ENCODE measurements around the gene PLPP2.
"Not testable (repeated sequence)": the region's sequence is repeated elsewhere in the genome, so short reads cannot be mapped to it uniquely, and the experiment has no call there.

The PLPP2 gene

GRCh38 chr19:262125-262524 is 29.1 kb downstream of the PLPP2 start:
- H3K27ac ChIP-seq = no peak overlapping the region
- TF ChIP-seq ZFX (IDR thresholded peaks at IDR 0.05; ENCODE audit: borderline replicate concordance) = no peak
- TF ChIP-seq, protein P1, sequence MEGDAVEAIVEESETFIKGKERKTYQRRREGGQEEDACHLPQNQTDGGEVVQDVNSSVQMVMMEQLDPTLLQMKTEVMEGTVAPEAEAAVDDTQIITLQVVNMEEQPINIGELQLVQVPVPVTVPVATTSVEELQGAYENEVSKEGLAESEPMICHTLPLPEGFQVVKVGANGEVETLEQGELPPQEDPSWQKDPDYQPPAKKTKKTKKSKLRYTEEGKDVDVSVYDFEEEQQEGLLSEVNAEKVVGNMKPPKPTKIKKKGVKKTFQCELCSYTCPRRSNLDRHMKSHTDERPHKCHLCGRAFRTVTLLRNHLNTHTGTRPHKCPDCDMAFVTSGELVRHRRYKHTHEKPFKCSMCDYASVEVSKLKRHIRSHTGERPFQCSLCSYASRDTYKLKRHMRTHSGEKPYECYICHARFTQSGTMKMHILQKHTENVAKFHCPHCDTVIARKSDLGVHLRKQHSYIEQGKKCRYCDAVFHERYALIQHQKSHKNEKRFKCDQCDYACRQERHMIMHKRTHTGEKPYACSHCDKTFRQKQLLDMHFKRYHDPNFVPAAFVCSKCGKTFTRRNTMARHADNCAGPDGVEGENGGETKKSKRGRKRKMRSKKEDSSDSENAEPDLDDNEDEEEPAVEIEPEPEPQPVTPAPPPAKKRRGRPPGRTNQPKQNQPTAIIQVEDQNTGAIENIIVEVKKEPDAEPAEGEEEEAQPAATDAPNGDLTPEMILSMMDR (IDR thresholded peaks at IDR 0.05) = no peak

- not testable (repeated sequence) for H3K27ac ChIP-seq
Measured at GRCh38 chr19:256804-257203, 34.4 kb downstream of the PLPP2 start.

DNA sequence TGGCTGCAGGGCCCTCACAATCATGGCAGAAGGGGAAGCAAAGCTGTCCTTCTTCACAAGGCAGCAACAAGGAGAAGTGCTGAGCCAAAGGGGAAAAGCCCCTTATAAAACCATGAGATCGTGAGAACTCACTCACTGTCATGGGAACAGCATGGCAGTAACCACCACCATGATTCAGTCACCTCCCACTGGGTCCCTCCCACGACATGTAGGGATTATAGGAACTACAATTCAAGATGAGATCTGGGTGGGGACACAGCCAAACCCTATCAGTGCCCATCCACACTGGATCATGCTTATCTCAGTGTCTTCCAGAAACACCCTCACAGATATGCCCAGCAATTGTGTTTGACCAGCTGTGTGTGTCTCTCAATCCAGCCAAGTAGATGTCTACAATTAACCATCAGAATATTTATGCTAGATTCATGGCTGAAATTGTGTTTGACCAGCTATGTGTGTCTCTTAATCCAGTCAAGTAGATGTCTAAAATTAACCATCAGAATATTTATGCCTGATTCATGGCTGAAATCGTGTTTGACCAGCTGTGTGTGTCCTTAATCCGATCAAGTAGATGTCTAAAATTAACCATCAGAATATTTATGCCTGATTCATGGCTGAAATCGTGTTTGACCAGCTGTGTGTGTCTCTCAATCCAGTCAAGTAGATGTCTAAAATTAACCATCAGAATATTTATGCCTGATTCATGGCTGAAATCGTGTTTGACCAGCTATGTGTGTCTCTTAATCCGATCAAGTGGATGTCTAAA is 38.6 kb downstream of the PLPP2 start:
- not testable (repeated sequence) for H3K27ac ChIP-seq

DNA sequence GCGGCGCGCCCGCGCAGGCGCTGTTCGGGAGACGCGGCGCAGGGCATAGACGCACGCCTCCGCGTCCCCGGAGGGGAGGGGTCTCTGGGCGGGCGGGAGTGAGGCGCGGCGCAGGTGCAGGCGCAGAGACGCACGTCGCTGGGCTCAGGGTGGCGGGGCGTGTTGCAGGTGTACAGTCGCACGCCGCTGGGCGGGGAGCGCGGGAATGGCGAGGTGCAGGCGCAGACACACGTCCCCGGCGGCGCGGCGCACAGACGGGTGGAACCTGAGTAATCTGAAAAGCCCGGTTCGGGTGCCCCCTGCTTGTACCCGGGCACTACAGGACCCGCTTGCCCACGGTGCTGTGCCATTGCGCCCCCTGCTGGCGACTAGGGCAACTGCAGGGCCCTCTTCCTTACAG is 44.7 kb downstream of the PLPP2 start:
- H3K27ac ChIP-seq = no peak overlapping the region
- TF ChIP-seq, protein P1 (IDR thresholded peaks at IDR 0.05) = no peak
- TF ChIP-seq ZFX (IDR thresholded peaks at IDR 0.05; ENCODE audit: borderline replicate concordance) = no peak

DNA sequence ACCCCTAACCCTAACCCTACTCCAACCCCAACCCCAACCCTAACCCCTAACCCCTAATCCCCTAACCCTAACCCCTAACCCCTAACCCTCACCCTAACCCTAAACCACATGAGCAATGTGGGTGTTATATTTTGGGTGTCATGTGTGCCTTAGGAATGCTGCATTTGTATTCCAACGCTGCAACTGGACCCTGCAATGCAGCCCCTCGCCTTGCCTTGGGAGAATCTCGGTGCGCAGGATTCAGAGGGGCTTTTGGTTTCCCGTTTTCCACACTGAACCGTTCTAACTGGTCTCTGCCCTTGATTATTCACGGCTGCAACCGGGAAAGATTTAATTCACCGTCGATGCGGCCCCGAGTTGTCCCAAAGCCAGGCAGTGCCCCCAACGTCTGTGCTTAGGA is 45.3 kb downstream of the PLPP2 start:
- H3K27ac ChIP-seq = not testable (repeated sequence)

DNA sequence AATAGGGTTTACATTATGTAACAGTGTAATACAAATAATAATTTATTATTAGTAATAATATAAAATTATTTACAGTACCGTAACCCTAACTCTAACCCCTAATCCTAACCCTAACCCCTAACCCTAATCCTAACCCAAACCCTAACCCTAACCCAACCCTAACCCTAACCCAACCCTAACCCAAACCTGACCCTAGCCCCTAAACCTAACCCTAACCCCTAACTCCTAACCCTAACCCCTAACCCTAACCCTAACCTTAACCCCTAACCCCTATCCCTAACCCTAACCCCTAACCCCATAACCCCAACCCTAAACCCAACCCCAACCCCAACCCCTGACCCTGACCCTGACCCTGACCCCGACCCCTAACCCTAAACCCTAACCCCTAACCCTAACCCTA is 45.7 kb downstream of the PLPP2 start:
- H3K27ac ChIP-seq = no peak overlapping the region

More for the DNA sequence above, 45.7 kb downstream of the PLPP2 start:
- TF ChIP-seq, protein P1 (IDR thresholded peaks at IDR 0.05) = no peak
- no peak for TF ChIP-seq ZFX (IDR thresholded peaks at IDR 0.05; ENCODE audit: borderline replicate concordance)

Data from 22Rv1 (cell line).